T47D (cell line): Measurements from ENCODE around the gene KATNAL2.
A peak's percentile ranks its signal among the peaks of the same experiment; 100 is the strongest.
"Not testable (repeated sequence)": the region's sequence is repeated elsewhere in the genome, so short reads cannot be mapped to it uniquely, and the experiment has no call there.

ENCODE experiments used
- DNase-seq, 2 experiments: peaks; one replicate each; pipeline versions ENCODE4 v3.0.0 to v3.0.0-alpha.2; 2011 to 2012; ENCODE audit warnings: low read depth in 1 of 2, low spot score in 1 of 2
- JUND ChIP-seq: IDR thresholded peaks from 2 replicates; pipeline ENCODE4 v1.6.1; 2012; ENCODE audit warnings: low read depth
- in situ Hi-C: cut with HindIII; loops from 2 replicates; pipeline ENCODE4 v1.10.0; 2016; ENCODE audit warnings: low sequenced_read_pairs, low pct_unique_long_range_greater_than_20kb

The KATNAL2 gene

DNA sequence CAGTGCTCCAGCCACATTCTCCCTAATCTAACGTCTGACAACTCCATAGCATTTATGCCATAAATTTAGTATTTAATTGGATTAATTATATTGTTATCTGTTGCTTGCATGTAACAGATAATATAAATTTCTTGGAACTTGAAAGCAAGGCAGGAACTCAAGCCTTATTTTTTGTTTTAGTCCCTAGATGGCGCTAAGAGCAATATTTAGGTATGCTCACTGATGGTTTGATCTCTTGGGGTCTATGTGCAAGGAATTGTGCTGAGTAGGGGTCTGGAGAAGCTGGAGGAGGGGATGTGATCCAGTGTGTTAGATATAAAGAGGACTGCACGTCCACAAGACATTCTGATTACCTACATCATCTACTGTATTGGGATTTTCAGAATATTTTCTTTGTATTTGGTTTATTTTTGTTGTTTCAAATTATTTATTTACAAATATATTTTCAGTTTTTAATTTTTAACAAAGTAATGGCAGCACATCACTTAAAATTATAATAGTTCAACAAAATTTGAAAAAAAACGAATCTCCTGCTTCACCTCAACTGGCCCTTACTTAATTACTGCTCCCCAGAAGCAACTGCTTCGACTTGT, 32.8 kb downstream of the KATNAL2 start:
- TF ChIP-seq JUND = no peak
- DNase-seq = peak in 1 of 2 experiments; percentile 27
- in situ Hi-C loops = no loop called here

DNA sequence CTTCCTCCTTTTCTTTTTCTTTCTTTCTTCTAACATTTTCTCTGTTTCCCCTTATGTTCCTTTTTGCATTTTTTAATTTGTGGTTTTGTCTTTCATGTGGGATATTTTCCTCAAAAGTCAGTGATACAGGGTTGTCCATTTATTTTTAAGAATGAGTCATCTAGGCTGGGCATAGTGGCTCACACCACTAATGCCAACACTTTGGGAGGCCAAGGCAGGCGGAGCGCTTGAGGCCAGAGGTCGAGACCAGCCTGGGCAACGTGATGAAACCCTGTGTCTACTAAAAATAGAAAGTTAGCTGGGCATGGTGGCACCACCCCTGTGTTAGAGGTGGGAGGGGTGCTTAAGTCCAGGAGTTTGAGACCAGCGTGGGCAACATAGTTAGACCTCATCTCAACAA, 35.8 kb downstream of the KATNAL2 start:
- TF ChIP-seq JUND = no peak
- DNase-seq = no peak
- in situ Hi-C loops = no loop called here

DNA sequence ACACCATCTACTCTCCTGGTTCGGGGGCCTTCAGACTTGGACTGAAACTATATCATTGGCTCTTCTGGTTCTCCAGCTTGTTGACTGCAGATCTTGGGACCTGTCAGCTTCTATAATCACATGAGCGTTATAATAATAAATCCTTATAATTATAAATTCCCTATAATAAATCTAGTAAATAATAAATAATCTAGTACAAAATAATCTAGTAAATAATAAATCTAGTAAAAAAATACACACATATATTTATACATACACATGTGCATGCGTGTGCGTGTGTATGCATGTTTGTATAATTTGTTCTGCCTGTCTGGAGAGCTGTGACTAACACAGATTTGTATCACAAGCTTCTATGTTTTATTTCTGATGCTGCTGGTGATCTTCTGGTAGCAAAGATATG, 40.8 kb downstream of the KATNAL2 start:
- no peak for DNase-seq
- TF ChIP-seq JUND = no peak
- in situ Hi-C loops = no loop called here

DNA sequence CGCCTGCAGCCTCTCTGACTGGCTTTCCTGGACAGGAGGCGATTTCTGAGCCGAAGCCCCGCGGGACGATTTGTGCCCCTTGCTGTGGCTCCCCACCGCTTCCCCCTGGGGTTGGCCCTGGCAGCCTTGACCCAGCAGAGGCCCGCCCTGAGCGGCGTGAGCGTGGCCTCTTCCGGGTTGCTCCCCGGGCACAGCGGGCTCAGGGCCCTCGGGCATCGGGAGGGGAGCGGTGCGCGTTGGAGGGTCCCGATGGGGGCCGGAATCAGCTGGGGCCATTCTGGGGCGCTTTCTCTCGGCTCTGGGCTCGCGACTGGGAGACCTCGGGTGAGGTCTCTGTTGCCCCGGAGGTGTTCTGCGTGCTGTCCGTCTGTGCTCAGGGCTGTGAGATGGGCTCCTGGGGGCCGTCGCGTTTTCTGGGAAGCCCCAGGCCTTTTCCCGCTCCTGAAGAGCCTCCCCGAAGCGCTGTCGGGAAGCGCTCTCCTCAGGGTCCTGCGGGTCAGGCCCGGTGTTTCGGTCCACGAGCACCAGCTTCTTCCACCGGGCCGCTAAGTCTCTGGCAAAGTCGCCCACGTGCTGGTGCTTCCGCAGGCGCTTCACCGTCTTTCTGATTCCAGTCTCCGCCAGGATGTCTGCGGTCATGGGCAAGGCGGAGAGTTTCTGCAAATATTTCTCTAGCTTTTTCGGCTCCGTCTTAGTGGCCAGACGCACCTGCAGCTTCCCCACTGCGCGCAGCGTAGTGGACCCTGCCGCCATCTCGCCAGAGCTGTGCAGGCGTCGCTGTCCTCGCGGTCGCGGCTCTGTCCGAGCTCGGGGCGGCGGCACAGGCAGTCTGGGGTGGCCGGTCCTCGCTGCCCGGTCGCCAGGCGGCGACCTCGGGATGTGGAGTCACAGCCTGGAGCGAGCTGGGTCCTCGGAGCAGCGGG, 46.5 kb downstream of the KATNAL2 start:
- DNase-seq, in situ Hi-C loops: not testable (repeated sequence)

DNA sequence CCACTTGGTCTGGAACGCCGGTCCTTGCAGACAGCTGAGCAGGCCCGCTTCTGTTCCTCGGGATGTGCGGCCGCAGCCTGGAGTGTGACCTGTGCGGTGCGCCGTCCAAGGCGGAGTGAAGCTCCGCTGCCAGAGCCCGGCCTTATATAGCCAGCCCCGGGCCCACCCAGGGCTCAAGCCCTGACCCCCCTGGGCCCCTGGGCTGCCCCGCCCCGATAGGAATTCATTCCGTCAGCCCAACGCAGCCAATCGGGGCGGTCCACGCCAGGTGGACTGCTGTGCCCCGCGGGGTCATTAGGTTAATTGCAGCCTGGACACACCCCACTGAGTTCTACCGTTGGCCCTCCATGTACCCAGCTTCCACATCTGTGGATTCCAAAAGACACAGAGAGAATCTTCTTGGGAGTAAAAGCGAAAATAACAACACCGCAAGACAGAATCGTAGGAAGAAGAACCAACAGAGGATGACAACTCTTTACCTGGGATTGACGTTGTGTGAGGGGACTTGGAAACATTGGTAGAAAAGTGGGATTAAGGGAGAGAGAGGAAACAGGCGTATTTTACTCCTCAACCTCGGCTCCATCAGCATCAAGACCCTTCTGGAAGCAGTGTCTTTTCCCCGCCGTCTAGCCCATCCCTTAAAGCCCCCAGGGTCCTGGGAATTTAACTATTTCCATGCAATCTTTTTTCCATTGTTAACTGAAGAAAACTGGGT, 47.3 kb downstream of the KATNAL2 start:
- DNase-seq, in situ Hi-C loops: not testable (repeated sequence)

DNA sequence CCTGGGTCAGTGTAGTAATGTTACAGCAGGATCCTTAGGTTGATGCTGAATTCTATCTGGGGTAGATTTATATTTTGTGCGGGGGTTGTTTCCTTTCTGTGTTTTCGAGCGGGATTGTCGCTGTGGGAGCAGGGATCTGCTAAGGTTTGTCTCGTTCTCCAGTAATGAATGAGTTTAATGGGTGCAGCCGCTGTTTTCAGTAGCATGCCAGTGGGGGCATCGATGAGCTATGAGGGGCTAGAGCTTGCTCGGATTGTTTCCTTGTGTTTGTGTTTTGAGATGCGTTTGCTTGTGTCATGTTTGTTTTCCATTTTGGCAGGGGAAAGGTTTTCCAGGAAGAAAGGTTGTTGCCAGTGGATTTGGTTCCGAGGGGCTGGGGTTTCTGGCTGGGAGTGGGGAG, 48.9 kb downstream of the KATNAL2 start:
- DNase-seq, in situ Hi-C loops: not testable (repeated sequence)

DNA sequence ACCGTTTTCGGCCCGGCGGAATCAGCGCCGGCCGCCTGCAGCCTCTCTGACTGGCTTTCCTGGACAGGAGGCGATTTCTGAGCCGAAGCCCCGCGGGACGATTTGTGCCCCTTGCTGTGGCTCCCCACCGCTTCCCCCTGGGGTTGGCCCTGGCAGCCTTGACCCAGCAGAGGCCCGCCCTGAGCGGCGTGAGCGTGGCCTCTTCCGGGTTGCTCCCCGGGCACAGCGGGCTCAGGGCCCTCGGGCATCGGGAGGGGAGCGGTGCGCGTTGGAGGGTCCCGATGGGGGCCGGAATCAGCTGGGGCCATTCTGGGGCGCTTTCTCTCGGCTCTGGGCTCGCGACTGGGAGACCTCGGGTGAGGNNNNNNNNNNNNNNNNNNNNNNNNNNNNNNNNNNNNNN, 52.1 kb downstream of the KATNAL2 start:
- DNase-seq, in situ Hi-C loops: not testable (repeated sequence)

DNA sequence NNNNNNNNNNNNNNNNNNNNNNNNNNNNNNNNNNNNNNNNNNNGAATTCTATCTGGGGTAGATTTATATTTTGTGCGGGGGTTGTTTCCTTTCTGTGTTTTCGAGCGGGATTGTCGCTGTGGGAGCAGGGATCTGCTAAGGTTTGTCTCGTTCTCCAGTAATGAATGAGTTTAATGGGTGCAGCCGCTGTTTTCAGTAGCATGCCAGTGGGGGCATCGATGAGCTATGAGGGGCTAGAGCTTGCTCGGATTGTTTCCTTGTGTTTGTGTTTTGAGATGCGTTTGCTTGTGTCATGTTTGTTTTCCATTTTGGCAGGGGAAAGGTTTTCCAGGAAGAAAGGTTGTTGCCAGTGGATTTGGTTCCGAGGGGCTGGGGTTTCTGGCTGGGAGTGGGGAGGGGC, 102.5 kb downstream of the KATNAL2 start:
- in situ Hi-C loops, DNase-seq: not testable (repeated sequence)

DNA sequence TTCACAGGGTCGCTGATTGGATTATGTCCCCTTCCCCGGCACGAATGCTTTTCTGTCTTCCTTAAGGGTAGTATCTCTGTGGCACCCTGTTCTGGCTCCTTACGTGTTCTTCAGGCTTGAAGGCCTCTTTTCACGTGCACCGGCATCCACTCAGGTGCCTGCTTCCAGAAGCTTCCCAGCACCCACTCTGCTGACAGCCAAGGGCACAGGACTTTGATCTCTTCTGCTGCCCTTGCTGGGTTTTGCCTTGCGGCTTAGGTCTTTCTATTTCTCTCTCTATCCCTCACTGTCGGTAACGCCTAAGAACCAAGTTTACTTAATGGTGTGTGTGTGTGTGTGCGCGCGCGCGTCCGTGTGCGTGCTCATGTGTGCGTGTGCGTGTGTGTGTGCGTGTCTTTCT, 103.4 kb downstream of the KATNAL2 start:
- DNase-seq, in situ Hi-C loops: not testable (repeated sequence)

DNA sequence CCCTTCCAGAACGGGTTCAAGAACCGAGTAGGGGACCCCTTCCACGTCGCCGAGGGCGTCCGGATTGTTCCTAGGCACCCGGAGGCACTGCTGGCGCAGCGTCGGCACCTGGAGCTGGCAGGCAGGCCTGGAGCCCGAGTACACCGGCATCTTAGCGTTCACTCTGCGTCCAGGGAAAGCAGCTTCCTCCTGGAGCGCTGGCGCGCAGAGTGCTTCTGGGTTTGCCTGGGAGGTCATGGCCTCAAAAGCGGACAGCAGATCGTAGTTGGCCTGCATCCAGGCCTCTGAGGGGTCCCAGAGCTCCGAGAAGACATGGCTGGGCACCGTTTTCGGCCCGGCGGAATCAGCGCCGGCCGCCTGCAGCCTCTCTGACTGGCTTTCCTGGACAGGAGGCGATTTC, 105.4 kb downstream of the KATNAL2 start:
- DNase-seq, in situ Hi-C loops: not testable (repeated sequence)

DNA sequence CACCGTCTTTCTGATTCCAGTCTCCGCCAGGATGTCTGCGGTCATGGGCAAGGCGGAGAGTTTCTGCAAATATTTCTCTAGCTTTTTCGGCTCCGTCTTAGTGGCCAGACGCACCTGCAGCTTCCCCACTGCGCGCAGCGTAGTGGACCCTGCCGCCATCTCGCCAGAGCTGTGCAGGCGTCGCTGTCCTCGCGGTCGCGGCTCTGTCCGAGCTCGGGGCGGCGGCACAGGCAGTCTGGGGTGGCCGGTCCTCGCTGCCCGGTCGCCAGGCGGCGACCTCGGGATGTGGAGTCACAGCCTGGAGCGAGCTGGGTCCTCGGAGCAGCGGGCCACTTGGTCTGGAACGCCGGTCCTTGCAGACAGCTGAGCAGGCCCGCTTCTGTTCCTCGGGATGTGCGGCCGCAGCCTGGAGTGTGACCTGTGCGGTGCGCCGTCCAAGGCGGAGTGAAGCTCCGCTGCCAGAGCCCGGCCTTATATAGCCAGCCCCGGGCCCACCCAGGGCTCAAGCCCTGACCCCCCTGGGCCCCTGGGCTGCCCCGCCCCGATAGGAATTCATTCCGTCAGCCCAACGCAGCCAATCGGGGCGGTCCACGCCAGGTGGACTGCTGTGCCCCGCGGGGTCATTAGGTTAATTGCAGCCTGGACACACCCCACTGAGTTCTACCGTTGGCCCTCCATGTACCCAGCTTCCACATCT, 106.5 kb downstream of the KATNAL2 start:
- DNase-seq, in situ Hi-C loops: not testable (repeated sequence)

DNA sequence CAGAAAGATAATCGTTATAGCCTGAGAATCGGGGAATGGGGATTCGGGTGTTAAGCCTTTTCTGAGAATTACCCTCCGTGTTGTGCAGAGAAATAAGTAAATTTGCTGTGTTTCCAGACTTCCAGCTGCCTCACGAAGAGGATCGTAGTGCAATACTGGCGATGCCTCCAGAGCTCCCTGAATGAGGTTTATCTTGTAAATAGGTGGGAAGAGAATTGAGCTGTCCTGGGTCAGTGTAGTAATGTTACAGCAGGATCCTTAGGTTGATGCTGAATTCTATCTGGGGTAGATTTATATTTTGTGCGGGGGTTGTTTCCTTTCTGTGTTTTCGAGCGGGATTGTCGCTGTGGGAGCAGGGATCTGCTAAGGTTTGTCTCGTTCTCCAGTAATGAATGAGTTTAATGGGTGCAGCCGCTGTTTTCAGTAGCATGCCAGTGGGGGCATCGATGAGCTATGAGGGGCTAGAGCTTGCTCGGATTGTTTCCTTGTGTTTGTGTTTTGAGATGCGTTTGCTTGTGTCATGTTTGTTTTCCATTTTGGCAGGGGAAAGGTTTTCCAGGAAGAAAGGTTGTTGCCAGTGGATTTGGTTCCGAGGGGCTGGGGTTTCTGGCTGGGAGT, 108.3 kb downstream of the KATNAL2 start:
- in situ Hi-C loops, DNase-seq: not testable (repeated sequence)

DNA sequence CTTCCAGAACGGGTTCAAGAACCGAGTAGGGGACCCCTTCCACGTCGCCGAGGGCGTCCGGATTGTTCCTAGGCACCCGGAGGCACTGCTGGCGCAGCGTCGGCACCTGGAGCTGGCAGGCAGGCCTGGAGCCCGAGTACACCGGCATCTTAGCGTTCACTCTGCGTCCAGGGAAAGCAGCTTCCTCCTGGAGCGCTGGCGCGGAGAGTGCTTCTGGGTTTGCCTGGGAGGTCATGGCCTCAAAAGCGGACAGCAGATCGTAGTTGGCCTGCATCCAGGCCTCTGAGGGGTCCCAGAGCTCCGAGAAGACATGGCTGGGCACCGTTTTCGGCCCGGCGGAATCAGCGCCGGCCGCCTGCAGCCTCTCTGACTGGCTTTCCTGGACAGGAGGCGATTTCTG, 111.3 kb downstream of the KATNAL2 start:
- in situ Hi-C loops = not testable (repeated sequence)

DNA sequence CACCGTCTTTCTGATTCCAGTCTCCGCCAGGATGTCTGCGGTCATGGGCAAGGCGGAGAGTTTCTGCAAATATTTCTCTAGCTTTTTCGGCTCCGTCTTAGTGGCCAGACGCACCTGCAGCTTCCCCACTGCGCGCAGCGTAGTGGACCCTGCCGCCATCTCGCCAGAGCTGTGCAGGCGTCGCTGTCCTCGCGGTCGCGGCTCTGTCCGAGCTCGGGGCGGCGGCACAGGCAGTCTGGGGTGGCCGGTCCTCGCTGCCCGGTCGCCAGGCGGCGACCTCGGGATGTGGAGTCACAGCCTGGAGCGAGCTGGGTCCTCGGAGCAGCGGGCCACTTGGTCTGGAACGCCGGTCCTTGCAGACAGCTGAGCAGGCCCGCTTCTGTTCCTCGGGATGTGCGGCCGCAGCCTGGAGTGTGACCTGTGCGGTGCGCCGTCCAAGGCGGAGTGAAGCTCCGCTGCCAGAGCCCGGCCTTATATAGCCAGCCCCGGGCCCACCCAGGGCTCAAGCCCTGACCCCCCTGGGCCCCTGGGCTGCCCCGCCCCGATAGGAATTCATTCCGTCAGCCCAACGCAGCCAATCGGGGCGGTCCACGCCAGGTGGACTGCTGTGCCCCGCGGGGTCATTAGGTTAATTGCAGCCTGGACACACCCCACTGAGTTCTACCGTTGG, 112.4 kb downstream of the KATNAL2 start:
- in situ Hi-C loops, DNase-seq: not testable (repeated sequence)

More for the DNA sequence above, 111.3 kb downstream of the KATNAL2 start:
- DNase-seq = not testable (repeated sequence)

DNA sequence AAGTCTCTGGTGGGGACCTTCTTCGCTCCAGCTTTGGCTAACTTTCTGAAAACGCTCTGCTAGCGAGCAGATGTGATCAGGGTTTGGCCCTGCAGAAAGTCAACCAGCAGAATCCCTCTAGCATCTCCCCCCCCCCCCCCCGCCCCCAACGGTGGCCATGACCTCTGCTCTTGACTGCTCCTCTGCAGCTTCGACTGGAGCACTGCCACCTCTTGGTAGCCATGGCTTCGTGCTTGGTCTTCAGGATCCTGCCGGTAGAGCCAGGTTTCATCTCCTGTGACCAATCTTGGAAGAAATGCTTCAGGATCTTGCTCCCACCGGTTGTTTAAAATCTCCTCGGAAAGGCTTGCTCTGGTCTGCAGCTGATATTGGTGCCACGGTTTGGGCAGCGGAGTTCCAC, 113.5 kb downstream of the KATNAL2 start:
- in situ Hi-C loops, DNase-seq: not testable (repeated sequence)
